Ishikawa (cell line): ENCODE results near the gene STK32C.

Source experiments
- FOXM1 ChIP-seq: IDR thresholded peaks from 2 replicates; pipeline ENCODE4 v1.6.1; 2012; ENCODE audit warnings: low read depth, borderline replicate concordance
- TF ChIP-seq, protein P1 (sequence below): IDR thresholded peaks from 2 replicates; pipeline ENCODE4 v1.6.1; 2012
- TF ChIP-seq, protein P2 (sequence below): IDR thresholded peaks from 2 replicates; pipeline ENCODE4 v1.6.1; 2012
- TF ChIP-seq, protein P3 (sequence below): IDR thresholded peaks from 2 replicates; pipeline ENCODE4 v1.6.1; 2012; ENCODE audit warnings: low read depth, mild to moderate bottlenecking

DNA sequence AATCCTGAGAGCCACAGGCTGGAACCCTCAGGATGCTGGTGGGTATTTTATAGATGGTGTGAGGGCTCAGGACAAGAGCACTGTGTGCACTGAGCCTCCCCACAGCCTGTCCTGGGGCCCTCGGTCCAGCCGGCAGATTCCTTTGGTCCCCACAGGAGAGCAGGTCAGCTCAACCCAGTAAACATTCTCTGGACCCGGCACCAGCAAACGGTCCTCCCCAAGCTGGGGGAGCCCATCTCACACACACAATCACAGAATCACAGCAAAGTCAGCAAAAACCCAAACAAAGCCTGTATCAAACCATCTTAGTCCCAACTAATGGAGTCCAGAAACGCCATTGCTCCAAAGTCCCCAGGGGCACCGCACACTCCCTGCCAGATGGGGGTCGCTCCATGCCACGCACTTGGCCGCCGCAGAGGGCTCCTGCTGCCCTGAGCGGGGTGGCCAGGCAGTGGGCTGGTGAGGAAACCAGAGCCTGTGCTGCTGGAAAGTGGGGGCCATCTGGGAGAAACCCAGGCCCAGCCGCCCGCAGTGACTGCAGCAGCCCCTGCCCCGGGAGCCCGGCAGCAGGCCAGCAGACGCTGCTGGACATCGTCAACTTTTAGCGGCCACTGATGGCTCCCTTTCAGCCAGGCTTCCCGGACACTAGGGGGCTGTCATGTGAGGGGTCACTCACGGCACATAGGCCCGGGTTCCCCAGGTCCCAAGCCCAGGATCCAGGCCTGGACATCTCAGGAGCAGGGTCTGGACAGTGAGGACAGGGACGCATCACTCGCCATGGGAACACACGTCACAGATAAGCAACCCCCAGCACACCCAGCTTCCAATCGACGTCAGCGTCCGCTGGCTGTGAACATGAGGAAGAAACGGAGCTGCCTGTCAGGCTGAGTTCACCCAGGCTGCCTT lies 68.4 kb downstream of the STK32C start:
- TF ChIP-seq, protein P1, sequence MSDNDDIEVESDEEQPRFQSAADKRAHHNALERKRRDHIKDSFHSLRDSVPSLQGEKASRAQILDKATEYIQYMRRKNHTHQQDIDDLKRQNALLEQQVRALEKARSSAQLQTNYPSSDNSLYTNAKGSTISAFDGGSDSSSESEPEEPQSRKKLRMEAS, result no peak
- TF ChIP-seq, protein P2, sequence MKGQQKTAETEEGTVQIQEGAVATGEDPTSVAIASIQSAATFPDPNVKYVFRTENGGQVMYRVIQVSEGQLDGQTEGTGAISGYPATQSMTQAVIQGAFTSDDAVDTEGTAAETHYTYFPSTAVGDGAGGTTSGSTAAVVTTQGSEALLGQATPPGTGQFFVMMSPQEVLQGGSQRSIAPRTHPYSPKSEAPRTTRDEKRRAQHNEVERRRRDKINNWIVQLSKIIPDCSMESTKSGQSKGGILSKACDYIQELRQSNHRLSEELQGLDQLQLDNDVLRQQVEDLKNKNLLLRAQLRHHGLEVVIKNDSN, result no peak
- TF ChIP-seq FOXM1, result no peak
- TF ChIP-seq, protein P3, sequence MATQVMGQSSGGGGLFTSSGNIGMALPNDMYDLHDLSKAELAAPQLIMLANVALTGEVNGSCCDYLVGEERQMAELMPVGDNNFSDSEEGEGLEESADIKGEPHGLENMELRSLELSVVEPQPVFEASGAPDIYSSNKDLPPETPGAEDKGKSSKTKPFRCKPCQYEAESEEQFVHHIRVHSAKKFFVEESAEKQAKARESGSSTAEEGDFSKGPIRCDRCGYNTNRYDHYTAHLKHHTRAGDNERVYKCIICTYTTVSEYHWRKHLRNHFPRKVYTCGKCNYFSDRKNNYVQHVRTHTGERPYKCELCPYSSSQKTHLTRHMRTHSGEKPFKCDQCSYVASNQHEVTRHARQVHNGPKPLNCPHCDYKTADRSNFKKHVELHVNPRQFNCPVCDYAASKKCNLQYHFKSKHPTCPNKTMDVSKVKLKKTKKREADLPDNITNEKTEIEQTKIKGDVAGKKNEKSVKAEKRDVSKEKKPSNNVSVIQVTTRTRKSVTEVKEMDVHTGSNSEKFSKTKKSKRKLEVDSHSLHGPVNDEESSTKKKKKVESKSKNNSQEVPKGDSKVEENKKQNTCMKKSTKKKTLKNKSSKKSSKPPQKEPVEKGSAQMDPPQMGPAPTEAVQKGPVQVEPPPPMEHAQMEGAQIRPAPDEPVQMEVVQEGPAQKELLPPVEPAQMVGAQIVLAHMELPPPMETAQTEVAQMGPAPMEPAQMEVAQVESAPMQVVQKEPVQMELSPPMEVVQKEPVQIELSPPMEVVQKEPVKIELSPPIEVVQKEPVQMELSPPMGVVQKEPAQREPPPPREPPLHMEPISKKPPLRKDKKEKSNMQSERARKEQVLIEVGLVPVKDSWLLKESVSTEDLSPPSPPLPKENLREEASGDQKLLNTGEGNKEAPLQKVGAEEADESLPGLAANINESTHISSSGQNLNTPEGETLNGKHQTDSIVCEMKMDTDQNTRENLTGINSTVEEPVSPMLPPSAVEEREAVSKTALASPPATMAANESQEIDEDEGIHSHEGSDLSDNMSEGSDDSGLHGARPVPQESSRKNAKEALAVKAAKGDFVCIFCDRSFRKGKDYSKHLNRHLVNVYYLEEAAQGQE, result no peak
